Activated T-helper 1 cell treated with anti-CD3 and anti-CD28 coated beads, Interleukin-2, amount 50 U/mL, for 16 hours (primary cell): ENCODE measurements around the gene PGS1.

Source experiments
- DNase-seq, 2 donors: peaks; one replicate each; pipeline ENCODE4 v3.0.0-alpha.2; 2020; ENCODE audit warnings: low read depth in 1 of 2, low spot score in 1 of 2

The PGS1 gene

GRCh38 chr17:78472035-78472905, 93.8 kb downstream of the PGS1 start:
- no peak for DNase-seq

GRCh38 chr17:78473951-78474613, 95.6 kb downstream of the PGS1 start:
- DNase-seq, result no peak
